ENCODE data around the gene SLAMF6.
"Not testable (repeated sequence)": the region's sequence is repeated elsewhere in the genome, so short reads cannot be mapped to it uniquely, and the experiment has no call there.

The SLAMF6 gene

GRCh38 chr1:160560806-160561205, 37.8 kb upstream of the SLAMF6 start:
- no peak for DNase-seq (ENCODE audit: extremely low read depth, low read depth)
- H3K4me3 ChIP-seq (replicated peaks; ENCODE audit: low read depth, low read length): no peak overlapping the region
- TF ChIP-seq, protein P1, sequence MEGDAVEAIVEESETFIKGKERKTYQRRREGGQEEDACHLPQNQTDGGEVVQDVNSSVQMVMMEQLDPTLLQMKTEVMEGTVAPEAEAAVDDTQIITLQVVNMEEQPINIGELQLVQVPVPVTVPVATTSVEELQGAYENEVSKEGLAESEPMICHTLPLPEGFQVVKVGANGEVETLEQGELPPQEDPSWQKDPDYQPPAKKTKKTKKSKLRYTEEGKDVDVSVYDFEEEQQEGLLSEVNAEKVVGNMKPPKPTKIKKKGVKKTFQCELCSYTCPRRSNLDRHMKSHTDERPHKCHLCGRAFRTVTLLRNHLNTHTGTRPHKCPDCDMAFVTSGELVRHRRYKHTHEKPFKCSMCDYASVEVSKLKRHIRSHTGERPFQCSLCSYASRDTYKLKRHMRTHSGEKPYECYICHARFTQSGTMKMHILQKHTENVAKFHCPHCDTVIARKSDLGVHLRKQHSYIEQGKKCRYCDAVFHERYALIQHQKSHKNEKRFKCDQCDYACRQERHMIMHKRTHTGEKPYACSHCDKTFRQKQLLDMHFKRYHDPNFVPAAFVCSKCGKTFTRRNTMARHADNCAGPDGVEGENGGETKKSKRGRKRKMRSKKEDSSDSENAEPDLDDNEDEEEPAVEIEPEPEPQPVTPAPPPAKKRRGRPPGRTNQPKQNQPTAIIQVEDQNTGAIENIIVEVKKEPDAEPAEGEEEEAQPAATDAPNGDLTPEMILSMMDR (IDR thresholded peaks at IDR 0.05; ENCODE audit: low read depth, low read length, missing control alignments): no peak

- no peak for DNase-seq (ENCODE audit: extremely low read depth, low read depth)
- TF ChIP-seq, protein P1 (IDR thresholded peaks at IDR 0.05; ENCODE audit: low read depth, low read length, missing control alignments): no peak
- H3K4me3 ChIP-seq (replicated peaks; ENCODE audit: low read depth, low read length): no peak overlapping the region
These were observed 37.1 kb upstream of the SLAMF6 start for GRCh38 chr1:160560045-160560705.

GRCh38 chr1:160559437-160559836, 36.4 kb upstream of the SLAMF6 start:
- DNase-seq (ENCODE audit: extremely low read depth, low read depth); H3K4me3 ChIP-seq (replicated peaks; ENCODE audit: low read depth, low read length): not testable (repeated sequence)

DNA sequence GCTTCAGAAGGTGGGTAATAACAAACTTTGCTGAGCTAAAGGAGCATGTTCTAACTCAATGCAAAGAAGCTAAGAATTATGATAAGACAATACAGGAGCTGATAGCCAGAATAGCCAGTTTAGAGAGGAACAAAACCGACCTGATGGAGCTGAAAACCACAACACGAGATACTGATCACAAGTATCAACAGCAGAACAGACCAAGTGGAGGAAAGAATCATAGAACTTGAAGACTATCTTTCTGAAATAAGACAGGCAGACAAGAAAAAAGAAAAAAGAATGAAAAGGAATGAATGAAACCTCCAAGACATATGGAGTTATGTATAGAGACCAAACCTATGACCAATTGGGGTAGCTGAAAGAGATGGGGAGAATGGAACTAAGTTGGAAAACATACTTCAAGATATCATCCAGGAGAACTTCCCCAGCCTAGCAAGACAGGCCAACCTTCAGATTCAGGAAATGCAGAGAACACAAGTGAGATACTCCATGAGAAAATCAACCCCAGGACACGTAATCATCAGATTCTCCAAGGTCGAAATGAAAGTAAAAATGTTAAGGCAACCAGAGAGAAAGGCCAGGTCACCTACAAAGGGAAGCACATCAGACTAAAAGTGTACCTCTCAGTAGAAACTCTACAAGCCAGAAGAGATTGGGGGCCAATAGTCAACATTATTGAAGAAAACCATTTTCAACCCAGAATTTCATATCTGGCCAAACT, 35.8 kb upstream of the SLAMF6 start:
- no peak for DNase-seq (ENCODE audit: extremely low read depth, low read depth)
- H3K4me3 ChIP-seq (replicated peaks; ENCODE audit: low read depth, low read length): no peak overlapping the region
- TF ChIP-seq, protein P1 (IDR thresholded peaks at IDR 0.05; ENCODE audit: low read depth, low read length, missing control alignments): no peak

DNA sequence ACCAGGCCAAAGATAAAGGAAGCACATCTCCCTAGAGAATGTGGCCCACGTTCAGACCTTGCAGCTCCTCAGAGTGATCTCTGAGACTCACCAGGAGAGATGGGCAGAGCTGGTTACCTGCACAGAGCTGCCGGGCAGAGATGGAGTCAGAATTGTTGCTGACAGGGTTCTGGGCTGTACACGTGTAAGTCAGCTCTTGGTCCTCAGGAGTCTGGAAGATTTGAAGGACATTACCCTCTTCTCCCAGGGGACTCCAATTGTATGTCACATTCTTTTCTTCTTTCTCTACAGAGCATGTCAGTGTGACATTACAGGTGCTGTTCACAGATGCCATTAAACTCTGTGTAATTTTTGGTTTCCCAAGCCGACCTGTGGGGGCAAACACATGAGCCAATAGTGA, 30.7 kb upstream of the SLAMF6 start:
- no peak for DNase-seq (ENCODE audit: extremely low read depth, low read depth)
- no peak overlapping the region for H3K4me3 ChIP-seq (replicated peaks; ENCODE audit: low read depth, low read length)
- TF ChIP-seq, protein P1 (IDR thresholded peaks at IDR 0.05; ENCODE audit: low read depth, low read length, missing control alignments): no peak

DNA sequence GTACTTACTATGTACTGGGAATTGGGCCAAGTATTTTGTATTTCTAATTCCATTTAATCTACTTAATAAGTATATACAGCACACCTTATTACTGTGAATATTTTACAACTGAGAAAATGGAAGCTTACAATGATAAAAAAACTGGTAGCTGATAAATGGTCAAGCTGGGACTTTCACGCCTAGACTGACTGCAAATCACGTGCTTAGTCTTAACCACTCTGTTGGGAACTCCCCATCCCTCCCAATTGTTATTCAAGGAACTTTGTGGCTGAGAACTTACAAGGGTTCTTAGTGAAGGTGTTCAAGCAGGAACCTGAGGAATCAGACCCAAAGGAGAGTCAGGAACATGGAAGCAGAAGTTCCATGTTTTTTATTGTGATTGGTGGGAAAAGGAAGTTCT, 29.4 kb upstream of the SLAMF6 start:
- TF ChIP-seq, protein P1 (IDR thresholded peaks at IDR 0.05; ENCODE audit: low read depth, low read length, missing control alignments): no peak
- no peak overlapping the region for H3K4me3 ChIP-seq (replicated peaks; ENCODE audit: low read depth, low read length)
- no peak for DNase-seq (ENCODE audit: extremely low read depth, low read depth)

GRCh38 chr1:160550572-160551034, 27.5 kb upstream of the SLAMF6 start:
- no peak overlapping the region for H3K4me3 ChIP-seq (replicated peaks; ENCODE audit: low read depth, low read length)
- TF ChIP-seq, protein P1 (IDR thresholded peaks at IDR 0.05; ENCODE audit: low read depth, low read length, missing control alignments): no peak
- no peak for DNase-seq (ENCODE audit: extremely low read depth, low read depth)

Measured in HFF-Myc (cell line).